ENCODE data around the gene FAAP20.

- TF ChIP-seq CTCF (IDR thresholded peaks at IDR 0.05): no peak
- no peak for TF ChIP-seq POLR2A (IDR thresholded peaks at IDR 0.05)
Observed at GRCh38 chr1:2156866-2157265, 37.7 kb downstream of the FAAP20 start.
